HG02623 (cell line): ENCODE measurements around the gene NLGN1.
A peak's percentile ranks its signal among the peaks of the same experiment; 100 is the strongest.
"Not testable (repeated sequence)": the region's sequence is repeated elsewhere in the genome, so short reads cannot be mapped to it uniquely, and the experiment has no call there.

ENCODE experiments used
- ATAC-seq: cut with Tn5 transposase; IDR thresholded peaks from one replicate; pipeline ENCODE4 v1.9.1; 2021; ENCODE audit warnings: moderate library complexity; ENCODE audit not compliant: unreplicated experiment

Gene NLGN1

DNA sequence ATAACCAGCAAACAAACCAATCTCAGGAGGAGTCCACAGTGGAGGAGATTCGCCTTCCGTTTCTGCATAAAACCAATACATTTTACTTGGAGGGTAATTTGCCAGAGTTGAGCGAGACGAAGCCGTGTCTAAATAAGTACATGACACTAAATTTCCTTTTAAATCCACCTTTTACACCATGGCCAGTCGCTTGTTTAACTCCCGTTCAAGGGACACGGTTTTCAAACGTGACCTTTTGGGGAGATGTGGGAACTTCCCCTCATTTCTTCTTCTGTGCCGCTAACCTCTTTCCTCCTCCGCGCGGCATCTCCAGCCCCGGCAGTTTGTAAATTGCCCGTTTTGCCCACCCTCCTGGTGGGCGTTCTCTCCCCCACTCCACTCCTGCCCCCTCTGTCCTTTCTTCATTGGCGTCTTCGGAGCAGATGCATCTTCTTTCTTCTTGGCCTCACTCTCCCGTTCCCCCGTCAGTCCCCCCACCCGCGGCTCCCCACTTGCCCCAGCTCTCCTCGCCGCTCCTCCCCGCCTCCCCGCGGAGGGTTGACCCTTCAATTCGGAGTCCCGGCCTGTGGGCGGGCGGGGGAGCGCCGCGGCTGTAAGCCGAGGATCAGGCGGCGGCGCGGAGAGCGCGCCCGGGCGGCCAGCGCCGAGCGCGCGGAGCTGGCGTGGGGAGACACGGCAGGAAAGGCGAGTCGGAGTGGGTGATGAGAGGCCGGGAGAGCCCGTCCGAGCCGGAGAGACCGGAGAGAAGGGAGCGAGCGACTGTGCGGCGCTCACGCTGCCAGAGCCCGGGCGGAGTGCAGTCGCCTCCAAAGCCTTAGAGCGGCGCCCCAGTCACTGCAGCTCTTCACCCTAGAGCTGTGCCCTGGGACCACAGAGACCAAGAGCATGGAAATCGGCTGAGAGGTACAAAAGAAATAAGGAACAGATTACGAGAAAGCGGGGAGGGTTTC is at the start of gene NLGN1:
NLGN1 (plus strand) TSS at position 584 of the 950 bp plus-strand sequence.
- no peak for ATAC-seq

GRCh38 chr3:173351886-173352285 is 45.7 kb upstream of the NLGN1 start:
- no peak for ATAC-seq

GRCh38 chr3:173353137-173353536 is 44.4 kb upstream of the NLGN1 start:
- not testable (repeated sequence) for ATAC-seq

DNA sequence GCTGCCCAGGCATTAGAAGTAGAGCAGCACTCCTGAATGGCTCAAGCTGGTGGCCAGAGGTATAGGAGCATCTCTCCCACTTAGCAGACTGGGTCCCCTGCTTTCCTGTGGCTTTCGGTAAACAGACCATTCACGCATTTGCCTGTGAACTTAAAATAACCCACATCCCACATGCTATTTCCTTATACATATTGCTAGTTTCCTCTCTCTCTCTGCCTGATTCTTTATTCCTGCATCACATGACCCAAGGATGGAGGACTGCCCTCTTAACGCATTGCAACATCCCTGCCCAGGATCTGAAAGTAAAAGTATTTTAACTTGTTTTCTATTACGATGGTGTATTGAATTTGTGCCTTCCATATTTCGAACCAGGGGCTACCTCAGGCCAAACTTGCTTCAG is 43.4 kb upstream of the NLGN1 start:
- no peak for ATAC-seq

GRCh38 chr3:173371848-173372487 is 25.6 kb upstream of the NLGN1 start:
- ATAC-seq = no peak

GRCh38 chr3:173380681-173381080 is 16.9 kb upstream of the NLGN1 start:
- ATAC-seq = no peak

DNA sequence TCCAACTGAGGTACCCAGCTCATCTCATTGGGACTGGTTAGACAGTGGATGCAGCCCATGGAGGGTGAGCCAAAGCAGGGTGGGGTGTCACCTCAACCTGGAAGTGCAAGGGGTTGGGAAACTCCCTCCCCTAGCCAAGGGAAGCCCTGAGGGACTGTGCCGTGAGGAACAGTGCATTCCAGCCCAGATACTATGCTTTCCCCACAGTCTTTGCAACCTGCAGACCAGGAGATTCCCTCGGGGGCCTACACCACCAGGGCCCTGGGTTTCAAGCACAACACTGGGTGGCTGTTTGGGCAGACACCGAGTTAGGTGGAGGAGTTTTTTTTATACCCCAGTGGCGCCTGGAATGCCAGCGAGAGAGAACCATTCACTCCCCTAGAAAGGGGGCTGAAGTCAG is 15.6 kb upstream of the NLGN1 start:
- ATAC-seq = not testable (repeated sequence)

GRCh38 chr3:173395073-173395411 is 2.5 kb upstream of the NLGN1 start:
- peak; percentile 30 for ATAC-seq

DNA sequence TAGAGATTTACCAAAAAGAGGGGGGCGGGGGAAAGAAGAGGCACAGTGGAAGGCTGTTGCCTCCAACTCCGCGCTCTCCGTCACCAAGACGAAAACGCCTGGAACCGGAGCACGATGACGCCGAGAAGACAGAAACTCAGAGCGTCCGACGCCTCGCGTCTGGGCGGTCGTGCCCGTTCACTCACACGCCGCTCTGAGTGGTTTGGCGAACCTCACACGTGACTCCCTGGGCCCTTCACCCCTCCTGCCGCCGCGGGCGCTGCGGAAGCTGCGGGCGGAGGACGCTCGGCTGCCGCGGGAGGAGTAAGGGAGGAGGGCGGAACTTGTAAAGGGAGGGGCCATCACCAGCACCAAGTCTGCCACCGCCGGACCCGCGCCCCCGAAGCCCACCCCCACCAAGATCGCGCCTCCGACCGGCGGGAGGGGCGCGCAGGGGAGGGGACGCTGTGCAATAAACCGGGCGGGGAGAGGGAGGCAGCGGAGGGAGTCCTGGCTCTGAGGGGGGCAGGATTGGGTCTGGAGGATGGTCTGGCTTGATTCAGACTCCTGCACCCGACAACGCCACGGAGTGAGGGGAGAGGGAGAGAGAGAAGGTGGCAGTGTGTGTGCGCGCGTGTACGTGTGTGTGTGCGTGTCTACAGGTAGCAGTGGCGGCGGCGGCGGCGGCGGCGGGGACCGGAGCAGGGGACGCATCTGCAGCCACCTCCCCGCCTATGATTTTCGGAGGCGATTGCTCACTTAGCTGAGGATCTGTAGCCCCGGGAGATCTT is 1.9 kb upstream of the NLGN1 start:
- ATAC-seq = peak; percentile 86

DNA sequence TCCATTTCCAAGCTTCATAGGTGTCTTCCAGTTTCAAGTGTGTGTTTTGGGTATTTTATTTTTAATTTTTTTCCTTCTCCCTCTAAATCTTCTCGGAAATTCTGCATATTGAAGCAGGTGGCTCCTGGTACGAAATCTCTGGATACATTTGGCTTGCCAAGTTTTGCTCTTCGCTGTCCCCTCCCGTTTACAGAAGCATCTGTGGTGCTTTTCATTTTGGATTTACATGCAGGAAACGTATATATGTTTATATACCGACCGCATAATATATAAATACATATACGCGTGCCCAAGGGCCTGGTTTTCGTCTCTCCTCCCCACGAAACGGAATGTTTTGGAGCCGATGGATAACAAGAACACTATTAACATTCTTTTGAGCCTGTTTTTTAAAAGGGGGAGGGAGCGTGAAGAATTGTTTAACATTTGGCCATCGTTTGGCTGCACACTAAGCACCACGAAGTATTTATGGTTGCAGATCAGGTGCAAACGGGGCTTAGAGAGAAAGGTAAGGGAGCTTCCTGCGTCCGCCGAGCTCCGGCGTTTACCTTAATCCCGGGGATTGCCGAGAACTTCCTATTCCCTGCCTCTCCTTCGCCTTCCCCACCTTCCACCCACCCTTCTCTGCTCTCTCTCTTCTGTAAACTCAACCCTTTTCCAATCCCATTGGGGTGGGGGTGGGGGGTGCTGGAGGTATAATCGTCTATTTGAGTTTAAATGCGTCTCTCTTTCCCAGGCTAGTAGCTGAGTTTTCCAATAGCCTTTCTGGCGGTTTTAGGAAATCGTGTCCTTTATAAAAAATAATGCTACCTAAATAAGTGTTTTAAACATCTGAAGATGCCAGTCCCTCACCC is 1.1 kb upstream of the NLGN1 start:
- no peak for ATAC-seq

GRCh38 chr3:173398111-173398479 is 551 bp downstream of the NLGN1 start:
- ATAC-seq = no peak

- no peak for ATAC-seq
These were observed 1.5 kb downstream of the NLGN1 start for GRCh38 chr3:173399044-173399443.

DNA sequence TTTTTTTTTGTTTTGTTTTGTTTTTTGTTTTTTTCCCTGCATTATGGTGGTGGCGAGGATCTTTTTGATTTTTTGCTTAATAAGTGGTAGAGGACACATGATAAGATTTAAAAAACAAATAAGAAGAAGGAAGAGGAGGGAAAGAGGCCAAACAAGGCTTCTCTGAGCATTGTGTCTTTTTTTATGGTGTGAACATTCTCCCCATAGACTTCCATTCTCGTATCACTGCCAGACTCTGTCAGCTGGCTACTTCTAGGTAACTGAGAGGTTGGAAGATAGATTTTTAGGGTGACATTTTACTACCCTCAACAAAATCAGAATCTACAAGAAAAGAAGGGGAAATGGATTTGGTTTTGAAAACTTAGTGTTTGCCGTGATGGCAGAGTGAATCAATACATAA is 3.8 kb downstream of the NLGN1 start:
- no peak for ATAC-seq

GRCh38 chr3:173402656-173403055 is 5.1 kb downstream of the NLGN1 start:
- ATAC-seq = no peak

GRCh38 chr3:173403376-173403775 is 5.8 kb downstream of the NLGN1 start:
- ATAC-seq = no peak

DNA sequence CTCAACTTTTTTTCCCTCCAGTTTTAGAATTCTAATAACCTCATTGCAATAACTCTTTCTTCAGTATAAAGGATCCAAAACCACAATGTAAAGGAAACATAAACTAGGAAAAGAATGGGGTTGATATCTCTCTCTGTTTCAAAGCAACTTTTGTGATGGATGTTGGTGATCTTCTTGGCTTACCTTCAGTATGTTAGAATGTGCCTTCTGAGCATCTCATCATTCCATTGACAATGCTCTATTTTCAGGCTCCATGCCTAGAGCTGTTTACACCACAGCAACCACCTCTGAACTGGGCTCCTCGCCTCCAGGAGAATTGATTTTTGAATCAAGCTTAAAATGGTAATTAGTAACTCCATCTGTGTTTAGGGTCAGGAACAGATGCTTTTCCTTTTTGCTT is 6.6 kb downstream of the NLGN1 start:
- ATAC-seq = no peak

- no peak for ATAC-seq
These were observed 12.9 kb downstream of the NLGN1 start for GRCh38 chr3:173410436-173410835.

GRCh38 chr3:173410849-173411248 is 13.3 kb downstream of the NLGN1 start:
- no peak for ATAC-seq

GRCh38 chr3:173411375-173411973 is 13.9 kb downstream of the NLGN1 start:
- ATAC-seq = no peak

DNA sequence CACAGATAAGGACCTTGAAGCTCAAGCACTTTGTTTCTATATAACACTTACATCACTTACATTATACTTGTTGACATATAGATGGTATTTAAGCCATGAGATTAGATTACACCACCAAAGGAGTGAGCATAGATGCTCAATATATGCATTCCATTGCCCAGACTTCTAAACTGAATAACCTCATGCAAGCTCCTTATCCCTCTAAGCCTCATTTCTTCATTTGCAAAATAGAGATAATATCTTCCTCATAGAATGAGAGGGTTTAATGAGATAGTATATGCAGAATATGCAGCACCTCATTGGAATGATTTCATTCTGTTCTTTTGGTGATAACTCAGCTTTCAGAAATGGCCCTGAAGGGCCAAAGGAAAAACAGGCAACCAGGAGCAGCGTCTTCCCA is 18.5 kb downstream of the NLGN1 start:
- no peak for ATAC-seq
